HepG2 (cell line): ENCODE results near the gene PET100. TPM values are rescaled to one million over a fixed set of nuclear protein-coding genes. Genes with fewer than 3 reads are reported as not detected.

Source experiments
- BRCA1 ChIP-seq: sonication (generic); formaldehyde crosslinking; IDR thresholded peaks from 2 replicates; pipeline ENCODE4 v1.4.0; 2020; ENCODE audit warnings: missing genetic modification reagents
- DNMT1 ChIP-seq: sonication (generic); formaldehyde crosslinking; IDR thresholded peaks from 2 replicates; pipeline ENCODE4 v1.5.1; 2020; ENCODE audit warnings: mild to moderate bottlenecking, missing genetic modification reagents
- FOSL2 ChIP-seq: sonication (generic); formaldehyde crosslinking; IDR thresholded peaks from 2 replicates; pipeline ENCODE4 v1.4.0; 2020; ENCODE audit warnings: missing genetic modification reagents
- HMGXB4 ChIP-seq, 2 experiments: sonication (generic) in 1 of 2; formaldehyde crosslinking in 1 of 2; IDR thresholded peaks; 2 replicates each; pipeline versions ENCODE4 v1.4.0 to v1.6.1; 2018 to 2020; ENCODE audit warnings: missing genetic modification reagents in 2 of 2, borderline replicate concordance in 1 of 2, low read depth in 1 of 2, mild to moderate bottlenecking in 1 of 2, missing biosample characterization in 1 of 2
- IRF2 ChIP-seq: IDR thresholded peaks from 2 replicates; pipeline ENCODE4 v1.6.1; 2018; ENCODE audit warnings: missing genetic modification reagents, missing compliant biosample characterization
- MAZ ChIP-seq, 2 experiments: sonication (generic) in 1 of 2; formaldehyde crosslinking in 1 of 2; IDR thresholded peaks; 2 replicates each; pipeline versions ENCODE4 v1.5.0 to v1.6.1; 2012 to 2020; ENCODE audit warnings: low read depth in 2 of 2, mild to moderate bottlenecking in 2 of 2, borderline replicate concordance in 1 of 2, improper control_type of control experiment in 1 of 2, low read length in 1 of 2, missing genetic modification reagents in 1 of 2, moderate library complexity in 1 of 2
- MIER2 ChIP-seq: IDR thresholded peaks from 2 replicates; pipeline ENCODE4 v1.6.1; 2016; ENCODE audit warnings: missing biosample characterization, missing genetic modification reagents
- NR2F2 ChIP-seq: IDR thresholded peaks from 2 replicates; pipeline ENCODE4 v1.6.1; 2012; ENCODE audit warnings: low read depth, inconsistent platforms, borderline replicate concordance
- ZC3H13 ChIP-seq: sonication (generic); formaldehyde crosslinking; IDR thresholded peaks from 2 replicates; pipeline ENCODE4 v1.8.1; 2023; ENCODE audit warnings: mild to moderate bottlenecking, missing genetic modification reagents, moderate library complexity
- ZNF432 ChIP-seq: sonication (generic); formaldehyde crosslinking; IDR thresholded peaks from 2 replicates; pipeline ENCODE4 v1.5.0; 2020; ENCODE audit warnings: missing genetic modification reagents, mild to moderate bottlenecking, borderline replicate concordance
- ZNF639 ChIP-seq: conservative IDR thresholded peaks from 2 replicates; pipeline ENCODE4 v1.6.1; 2018; ENCODE audit warnings: missing genetic modification reagents
- ZNF775 ChIP-seq: sonication (generic); formaldehyde crosslinking; IDR thresholded peaks from 2 replicates; pipeline ENCODE4 v1.4.0; 2020; ENCODE audit warnings: missing genetic modification reagents, mild to moderate bottlenecking, moderate library complexity, borderline replicate concordance
- polyA plus RNA-seq, 8 experiments: library from polyadenylated mRNA; depleted of rRNA in 3 of 8; stranded (reverse) in 7 of 8; unstranded in 1 of 8; fragments of >200 nt; fragmentation: Illumina TruSeq in 4 of 8; extraction: Trizol in 4 of 8; gene quantifications; 2 replicates each; pipeline versions ENCODE4 v1.2.1 to v1.2.3, GENCODE V29; 2011 to 2016; ENCODE audit warnings: low read depth in 4 of 8, missing spikeins in 1 of 8, mixed read lengths in 1 of 8; ENCODE audit not compliant: insufficient read depth in 1 of 8
- total RNA-seq, 5 experiments: library from RNA; depleted of rRNA; stranded (reverse); fragments of >200 nt; fragmentation: Illumina TruSeq; extraction: Trizol; gene quantifications; 2 replicates each; pipeline ENCODE4 v1.2.3, GENCODE V29; 2016; ENCODE audit warnings: low read depth in 1 of 5
- TF ChIP-seq, protein P1 (sequence below): sonication (generic); formaldehyde crosslinking; IDR thresholded peaks from 2 replicates; pipeline ENCODE4 v1.4.0; 2020; ENCODE audit warnings: missing genetic modification reagents, borderline replicate concordance
- TF ChIP-seq, protein P2 (sequence below): sonication (generic); formaldehyde crosslinking; IDR thresholded peaks from 2 replicates; pipeline ENCODE4 v1.5.1; 2020; ENCODE audit warnings: mild to moderate bottlenecking, missing genetic modification reagents, moderate library complexity

PET100 gene
- total and polyA plus RNA-seq, 2 of the 13 experiments (the other 11 are each of a cell fraction or from before 2014, with no cell fraction given), result 22.3 to 66.5 TPM

GRCh38 chr19:7680606-7681339 lies 51.2 kb downstream of the PET100 start, which contains the start of gene TRAPPC5 (continued):
- TF ChIP-seq, protein P1, sequence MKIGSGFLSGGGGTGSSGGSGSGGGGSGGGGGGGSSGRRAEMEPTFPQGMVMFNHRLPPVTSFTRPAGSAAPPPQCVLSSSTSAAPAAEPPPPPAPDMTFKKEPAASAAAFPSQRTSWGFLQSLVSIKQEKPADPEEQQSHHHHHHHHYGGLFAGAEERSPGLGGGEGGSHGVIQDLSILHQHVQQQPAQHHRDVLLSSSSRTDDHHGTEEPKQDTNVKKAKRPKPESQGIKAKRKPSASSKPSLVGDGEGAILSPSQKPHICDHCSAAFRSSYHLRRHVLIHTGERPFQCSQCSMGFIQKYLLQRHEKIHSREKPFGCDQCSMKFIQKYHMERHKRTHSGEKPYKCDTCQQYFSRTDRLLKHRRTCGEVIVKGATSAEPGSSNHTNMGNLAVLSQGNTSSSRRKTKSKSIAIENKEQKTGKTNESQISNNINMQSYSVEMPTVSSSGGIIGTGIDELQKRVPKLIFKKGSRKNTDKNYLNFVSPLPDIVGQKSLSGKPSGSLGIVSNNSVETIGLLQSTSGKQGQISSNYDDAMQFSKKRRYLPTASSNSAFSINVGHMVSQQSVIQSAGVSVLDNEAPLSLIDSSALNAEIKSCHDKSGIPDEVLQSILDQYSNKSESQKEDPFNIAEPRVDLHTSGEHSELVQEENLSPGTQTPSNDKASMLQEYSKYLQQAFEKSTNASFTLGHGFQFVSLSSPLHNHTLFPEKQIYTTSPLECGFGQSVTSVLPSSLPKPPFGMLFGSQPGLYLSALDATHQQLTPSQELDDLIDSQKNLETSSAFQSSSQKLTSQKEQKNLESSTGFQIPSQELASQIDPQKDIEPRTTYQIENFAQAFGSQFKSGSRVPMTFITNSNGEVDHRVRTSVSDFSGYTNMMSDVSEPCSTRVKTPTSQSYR, result no peak
- TF ChIP-seq MAZ (IDR thresholded peaks at IDR 0.05; ENCODE audit: borderline replicate concordance, low read depth, low read length) (peak; percentile 43; the same call in 1 of the 2 replicates), MAZ (CRISPR knock-in tag; IDR thresholded peaks at IDR 0.05; ENCODE audit: low read depth) (peak; percentile 90), DNMT1 (CRISPR knock-in tag) (peak; percentile 73), MIER2 (CRISPR knock-in tag) (no peak), ZC3H13 (CRISPR knock-in tag) (no peak), HMGXB4 (CRISPR knock-in tag; IDR thresholded peaks at IDR 0.05; ENCODE audit: borderline replicate concordance in 1 of 2, low read depth in 1 of 2) (peak; percentile 84 to 87; a peak in 3 of 4 replicates), ZNF775 (no peak), FOSL2 (no peak), NR2F2 (no peak), BRCA1 (CRISPR knock-in tag) (0 out of 2 replicates have a peak, but pooled peaks have one; percentile 28), IRF2 (CRISPR knock-in tag) (no peak), ZNF432 (CRISPR knock-in tag) (no peak), ZNF639 (CRISPR knock-in tag) (no peak)
- TF ChIP-seq, protein P2, sequence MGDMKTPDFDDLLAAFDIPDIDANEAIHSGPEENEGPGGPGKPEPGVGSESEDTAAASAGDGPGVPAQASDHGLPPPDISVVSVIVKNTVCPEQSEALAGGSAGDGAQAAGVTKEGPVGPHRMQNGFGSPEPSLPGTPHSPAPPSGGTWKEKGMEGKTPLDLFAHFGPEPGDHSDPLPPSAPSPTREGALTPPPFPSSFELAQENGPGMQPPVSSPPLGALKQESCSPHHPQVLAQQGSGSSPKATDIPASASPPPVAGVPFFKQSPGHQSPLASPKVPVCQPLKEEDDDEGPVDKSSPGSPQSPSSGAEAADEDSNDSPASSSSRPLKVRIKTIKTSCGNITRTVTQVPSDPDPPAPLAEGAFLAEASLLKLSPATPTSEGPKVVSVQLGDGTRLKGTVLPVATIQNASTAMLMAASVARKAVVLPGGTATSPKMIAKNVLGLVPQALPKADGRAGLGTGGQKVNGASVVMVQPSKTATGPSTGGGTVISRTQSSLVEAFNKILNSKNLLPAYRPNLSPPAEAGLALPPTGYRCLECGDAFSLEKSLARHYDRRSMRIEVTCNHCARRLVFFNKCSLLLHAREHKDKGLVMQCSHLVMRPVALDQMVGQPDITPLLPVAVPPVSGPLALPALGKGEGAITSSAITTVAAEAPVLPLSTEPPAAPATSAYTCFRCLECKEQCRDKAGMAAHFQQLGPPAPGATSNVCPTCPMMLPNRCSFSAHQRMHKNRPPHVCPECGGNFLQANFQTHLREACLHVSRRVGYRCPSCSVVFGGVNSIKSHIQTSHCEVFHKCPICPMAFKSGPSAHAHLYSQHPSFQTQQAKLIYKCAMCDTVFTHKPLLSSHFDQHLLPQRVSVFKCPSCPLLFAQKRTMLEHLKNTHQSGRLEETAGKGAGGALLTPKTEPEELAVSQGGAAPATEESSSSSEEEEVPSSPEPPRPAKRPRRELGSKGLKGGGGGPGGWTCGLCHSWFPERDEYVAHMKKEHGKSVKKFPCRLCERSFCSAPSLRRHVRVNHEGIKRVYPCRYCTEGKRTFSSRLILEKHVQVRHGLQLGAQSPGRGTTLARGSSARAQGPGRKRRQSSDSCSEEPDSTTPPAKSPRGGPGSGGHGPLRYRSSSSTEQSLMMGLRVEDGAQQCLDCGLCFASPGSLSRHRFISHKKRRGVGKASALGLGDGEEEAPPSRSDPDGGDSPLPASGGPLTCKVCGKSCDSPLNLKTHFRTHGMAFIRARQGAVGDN (CRISPR knock-in tag), result peak; percentile 70
